GM23338 (cell line): ENCODE measurements around the gene CCDC197. TPM values are rescaled to one million over a fixed set of nuclear protein-coding genes. Genes with fewer than 3 reads are reported as not detected.

Source experiments
- ATAC-seq: fragments of 200-7000 bp; cut with Tn5 transposase; 3 replicates; pipeline ENCODE4 v1.9.1; 2020
- DNase-seq: peaks from one replicate; pipeline ENCODE4 v3.0.0-alpha.2; 2015; ENCODE audit warnings: low spot score
- H2AFZ ChIP-seq: fragments of 200-600 bp; sonication (generic); 2 replicates; pipeline ENCODE4 v1.8.0; 2016; ENCODE audit warnings: antibody characterized with exemption, mild to moderate bottlenecking, moderate library complexity
- H3F3A ChIP-seq: fragments of 200-600 bp; sonication (generic); replicated peaks from 2 replicates; pipeline ENCODE4 v1.8.0; 2017; ENCODE audit warnings: antibody characterized with exemption, mixed run types, low read depth
- H3K27ac ChIP-seq: fragments of 200-600 bp; sonication (generic); 2 replicates; pipeline ENCODE4 v1.6.1; 2016; ENCODE audit warnings: low read depth
- H3K27me3 ChIP-seq: fragments of 200-600 bp; sonication (generic); 2 replicates; pipeline ENCODE4 v1.8.0; 2016; ENCODE audit warnings: mild to moderate bottlenecking, mixed run types, moderate library complexity; ENCODE audit not compliant: insufficient read depth
- H3K36me3 ChIP-seq: fragments of 200-600 bp; sonication (generic); 2 replicates; pipeline ENCODE4 v1.8.0; 2016; ENCODE audit warnings: mild to moderate bottlenecking; ENCODE audit not compliant: insufficient read depth
- H3K4me1 ChIP-seq: fragments of 200-600 bp; sonication (generic); 2 replicates; pipeline ENCODE4 v1.8.0; 2016; ENCODE audit warnings: mild to moderate bottlenecking, moderate library complexity; ENCODE audit not compliant: insufficient read depth
- H3K4me2 ChIP-seq: fragments of 200-600 bp; sonication (generic); 2 replicates; pipeline ENCODE4 v1.7.1; 2017; ENCODE audit warnings: mixed run types
- H3K4me3 ChIP-seq: fragments of 200-600 bp; sonication (generic); 2 replicates; pipeline ENCODE4 v1.6.1; 2016; ENCODE audit warnings: mixed run types
- H3K79me2 ChIP-seq: fragments of 200-600 bp; sonication (generic); replicated peaks from 2 replicates; pipeline ENCODE4 v1.8.0; 2017; ENCODE audit warnings: mild to moderate bottlenecking; ENCODE audit not compliant: insufficient read depth
- H3K9me2 ChIP-seq: fragments of 200-600 bp; sonication (generic); 2 replicates; pipeline ENCODE4 v1.8.0; 2017; ENCODE audit not compliant: insufficient read depth
- H4K20me1 ChIP-seq: fragments of 200-600 bp; sonication (generic); replicated peaks from 2 replicates; pipeline ENCODE4 v1.8.0; 2017; ENCODE audit warnings: mild to moderate bottlenecking; ENCODE audit not compliant: insufficient read depth
- H3K27ac Mint-ChIP-seq: 2 replicates; pipeline ENCODE4 v1.8.0; 2020; ENCODE audit warnings: inconsistent platforms, mild to moderate bottlenecking, moderate library complexity, mixed read lengths
- H3K27me3 Mint-ChIP-seq: 3 replicates; pipeline ENCODE4 v1.8.0; 2022; ENCODE audit warnings: low read depth, mild to moderate bottlenecking, moderate library complexity, mixed read lengths, inconsistent platforms; ENCODE audit not compliant: insufficient read depth, poor library complexity
- H3K36me3 Mint-ChIP-seq: 3 replicates; pipeline ENCODE4 v1.8.0; 2021; ENCODE audit warnings: low read depth, mild to moderate bottlenecking, inconsistent platforms, moderate library complexity, mixed read lengths
- H3K4me1 Mint-ChIP-seq: 3 replicates; pipeline ENCODE4 v1.8.0; 2020; ENCODE audit warnings: mild to moderate bottlenecking, inconsistent platforms, mixed read lengths
- H3K4me3 Mint-ChIP-seq: 3 replicates; pipeline ENCODE4 v1.8.0; 2021; ENCODE audit warnings: moderate library complexity, mild to moderate bottlenecking, inconsistent platforms, mixed read lengths
- H3K9me3 Mint-ChIP-seq: 3 replicates; pipeline ENCODE4 v1.8.0; 2020; ENCODE audit warnings: moderate library complexity, mild to moderate bottlenecking, inconsistent platforms, mixed read lengths
- CTCF ChIP-seq, 2 experiments: fragments of 200-600 bp in 1 of 2; sonication (generic) in 1 of 2; conservative IDR thresholded peaks; 2 replicates each; pipeline versions ENCODE4 v1.5.1 to v1.6.1; 2016 to 2017; ENCODE audit warnings: antibody characterized with exemption in 2 of 2, low read depth in 2 of 2, mild to moderate bottlenecking in 2 of 2, moderate library complexity in 1 of 2
- ETS1 ChIP-seq: IDR thresholded peaks from 2 replicates; pipeline ENCODE4 v1.6.1; 2016; ENCODE audit warnings: antibody characterized with exemption
- EZH2 ChIP-seq: fragments of 200-600 bp; sonication (generic); IDR thresholded peaks from one replicate; pipeline ENCODE4 v1.8.0; 2017; ENCODE audit warnings: antibody characterized with exemption, mild to moderate bottlenecking, low read depth; ENCODE audit not compliant: unreplicated experiment
- JUNB ChIP-seq: IDR thresholded peaks from one replicate; pipeline ENCODE4 v1.6.1; 2016; ENCODE audit warnings: antibody characterized with exemption; ENCODE audit not compliant: unreplicated experiment
- NANOG ChIP-seq: IDR thresholded peaks from 2 replicates; pipeline ENCODE4 v1.6.1; 2016; ENCODE audit warnings: antibody characterized with exemption, borderline replicate concordance
- POLR2AphosphoS5 ChIP-seq: IDR thresholded peaks from 2 replicates; pipeline ENCODE4 v1.6.1; 2016; ENCODE audit warnings: antibody characterized with exemption, low read depth
- REST ChIP-seq: IDR thresholded peaks from one replicate; pipeline ENCODE4 v1.6.1; 2018; ENCODE audit warnings: antibody characterized with exemption; ENCODE audit not compliant: unreplicated experiment
- STAT1 ChIP-seq: IDR thresholded peaks from one replicate; pipeline ENCODE4 v1.6.1; 2016; ENCODE audit warnings: antibody characterized with exemption; ENCODE audit not compliant: unreplicated experiment
- ZNF114 ChIP-seq: fragments of 250-450 bp; sonication (Bioruptor Pico); IDR thresholded peaks from 2 replicates; pipeline ENCODE4 v1.5.0; 2020; ENCODE audit warnings: mild to moderate bottlenecking, moderate library complexity
- ZNF462 ChIP-seq: fragments of 250-450 bp; sonication (Bioruptor Pico); IDR thresholded peaks from 2 replicates; pipeline ENCODE4 v1.5.0; 2020; ENCODE audit warnings: mild to moderate bottlenecking, moderate library complexity
- polyA plus RNA-seq: library from polyadenylated mRNA; unstranded; fragments of >200 nt; fragmentation: Nextera tagmentation; extraction: Ambion mirVana; gene quantifications from 2 replicates; pipeline ENCODE4 v1.2.1, GENCODE V29; 2016
- total RNA-seq: library from RNA; depleted of rRNA; stranded (reverse); fragments of >200 nt; shearing (Covaris generic); gene quantifications from 2 replicates; pipeline ENCODE4 v1.2.3, GENCODE V29; 2014

Gene CCDC197
- total and polyA plus RNA-seq, 2 experiments from 2014 or later, result not detected

GRCh38 chr14:94016446-94016976, 19.4 kb downstream of the CCDC197 start (continued):
- no peak for TF ChIP-seq CTCF (conservative IDR thresholded peaks at IDR 0.05; ENCODE audit: low read depth in 2 of 2)
- TF ChIP-seq NANOG, result no peak
- no peak for TF ChIP-seq ETS1

- no peak overlapping the region for H3K4me2 ChIP-seq
- Mint-ChIP-seq H3K27ac (no peak overlapping the region), H3K36me3 (no peaks in the 10 kb centered on the region), H3K27me3 (peaks cover 4% of the 10 kb centered on the region), H3K4me1 (peaks cover 23% of the 10 kb centered on the region), H3K9me3 (no peaks in the 10 kb centered on the region; the same call in 2 of the 3 replicates), H3K4me3 (no peak overlapping the region)
- no peak overlapping the region for H3K4me3 ChIP-seq
- no peaks in the 10 kb centered on the region for H3K4me1 ChIP-seq
- H3K9me2 ChIP-seq, result no peaks in the 10 kb centered on the region
- no peak overlapping the region for H3K27ac ChIP-seq
- no peak overlapping the region for H2AFZ ChIP-seq
- no peaks in the 10 kb centered on the region for H3K79me2 ChIP-seq
- no peaks in the 10 kb centered on the region for H4K20me1 ChIP-seq
- H3K27me3 ChIP-seq, result no peaks in the 10 kb centered on the region
- H3K36me3 ChIP-seq, result no peaks in the 10 kb centered on the region
- TF ChIP-seq STAT1, result no peak
- TF ChIP-seq EZH2, result no peak
- TF ChIP-seq REST, result no peak
- no peak for TF ChIP-seq ZNF462 (CRISPR knock-in tag)
- no peak for TF ChIP-seq ZNF114 (CRISPR knock-in tag)
- no peak for TF ChIP-seq POLR2AphosphoS5
- TF ChIP-seq NANOG, result no peak
- TF ChIP-seq ETS1, result no peak
- no peak for TF ChIP-seq JUNB
- DNase-seq (no peak), ATAC-seq (no peak)
- no peaks in the 10 kb centered on the region for H3F3A ChIP-seq
Measured at GRCh38 chr14:94018308-94018707, 21.2 kb downstream of the CCDC197 start.
